Loucy (cell line): ENCODE data around the gene DDX49.

Source experiments
- CTCF ChIP-seq: fragments of 200-600 bp; sonication (generic); conservative IDR thresholded peaks from 2 replicates; pipeline ENCODE4 v1.5.1; 2014; ENCODE audit warnings: mild to moderate bottlenecking, antibody characterized with exemption, low read length
- EZH2phosphoT487 ChIP-seq: fragments of 200-600 bp; IDR thresholded peaks from 2 replicates; pipeline ENCODE4 v1.6.1; 2018; ENCODE audit warnings: antibody characterized with exemption, mild to moderate bottlenecking, moderate library complexity, borderline replicate concordance

GRCh38 chr19:18876865-18877264 is 42.6 kb upstream of the DDX49 start:
- TF ChIP-seq CTCF (no peak), EZH2phosphoT487 (no peak)
